VCaP (cell line): Measurements from ENCODE around the gene LY6G6F.
"Not testable (repeated sequence)": the region's sequence is repeated elsewhere in the genome, so short reads cannot be mapped to it uniquely, and the experiment has no call there.

Experiments
- H3K27ac ChIP-seq: fragments of 450-650 bp; 2 replicates; pipeline ENCODE4 v1.5.1; 2017
- TF ChIP-seq, protein P1 (sequence below): fragments of 450-650 bp; conservative IDR thresholded peaks from 2 replicates; pipeline ENCODE4 v1.5.1; 2017; ENCODE audit warnings: mild to moderate bottlenecking, moderate library complexity

Gene LY6G6F

DNA sequence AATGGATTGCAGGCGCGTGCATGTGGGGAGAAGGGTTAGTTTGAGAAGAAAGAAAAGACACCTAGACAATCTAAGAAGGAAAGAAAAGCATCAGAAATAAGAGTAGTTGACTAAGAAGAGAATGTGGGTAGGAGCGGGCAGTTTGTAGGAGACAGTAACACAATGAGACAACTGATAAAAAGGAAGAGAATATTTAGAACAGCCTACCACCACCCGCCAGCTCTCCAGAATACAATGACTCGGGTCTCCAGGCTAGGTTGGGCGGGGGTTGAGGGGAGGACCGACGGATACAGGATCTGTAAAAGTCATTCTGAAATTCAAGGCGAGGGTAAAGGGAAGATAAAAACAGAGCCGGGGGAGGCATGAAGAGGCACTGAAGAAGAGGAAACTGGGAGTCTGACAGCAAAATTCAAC is 4.3 kb upstream of the LY6G6F start:
- TF ChIP-seq, protein P1, sequence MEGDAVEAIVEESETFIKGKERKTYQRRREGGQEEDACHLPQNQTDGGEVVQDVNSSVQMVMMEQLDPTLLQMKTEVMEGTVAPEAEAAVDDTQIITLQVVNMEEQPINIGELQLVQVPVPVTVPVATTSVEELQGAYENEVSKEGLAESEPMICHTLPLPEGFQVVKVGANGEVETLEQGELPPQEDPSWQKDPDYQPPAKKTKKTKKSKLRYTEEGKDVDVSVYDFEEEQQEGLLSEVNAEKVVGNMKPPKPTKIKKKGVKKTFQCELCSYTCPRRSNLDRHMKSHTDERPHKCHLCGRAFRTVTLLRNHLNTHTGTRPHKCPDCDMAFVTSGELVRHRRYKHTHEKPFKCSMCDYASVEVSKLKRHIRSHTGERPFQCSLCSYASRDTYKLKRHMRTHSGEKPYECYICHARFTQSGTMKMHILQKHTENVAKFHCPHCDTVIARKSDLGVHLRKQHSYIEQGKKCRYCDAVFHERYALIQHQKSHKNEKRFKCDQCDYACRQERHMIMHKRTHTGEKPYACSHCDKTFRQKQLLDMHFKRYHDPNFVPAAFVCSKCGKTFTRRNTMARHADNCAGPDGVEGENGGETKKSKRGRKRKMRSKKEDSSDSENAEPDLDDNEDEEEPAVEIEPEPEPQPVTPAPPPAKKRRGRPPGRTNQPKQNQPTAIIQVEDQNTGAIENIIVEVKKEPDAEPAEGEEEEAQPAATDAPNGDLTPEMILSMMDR: no peak
- peak overlapping the region; percentile 85 for H3K27ac ChIP-seq

DNA sequence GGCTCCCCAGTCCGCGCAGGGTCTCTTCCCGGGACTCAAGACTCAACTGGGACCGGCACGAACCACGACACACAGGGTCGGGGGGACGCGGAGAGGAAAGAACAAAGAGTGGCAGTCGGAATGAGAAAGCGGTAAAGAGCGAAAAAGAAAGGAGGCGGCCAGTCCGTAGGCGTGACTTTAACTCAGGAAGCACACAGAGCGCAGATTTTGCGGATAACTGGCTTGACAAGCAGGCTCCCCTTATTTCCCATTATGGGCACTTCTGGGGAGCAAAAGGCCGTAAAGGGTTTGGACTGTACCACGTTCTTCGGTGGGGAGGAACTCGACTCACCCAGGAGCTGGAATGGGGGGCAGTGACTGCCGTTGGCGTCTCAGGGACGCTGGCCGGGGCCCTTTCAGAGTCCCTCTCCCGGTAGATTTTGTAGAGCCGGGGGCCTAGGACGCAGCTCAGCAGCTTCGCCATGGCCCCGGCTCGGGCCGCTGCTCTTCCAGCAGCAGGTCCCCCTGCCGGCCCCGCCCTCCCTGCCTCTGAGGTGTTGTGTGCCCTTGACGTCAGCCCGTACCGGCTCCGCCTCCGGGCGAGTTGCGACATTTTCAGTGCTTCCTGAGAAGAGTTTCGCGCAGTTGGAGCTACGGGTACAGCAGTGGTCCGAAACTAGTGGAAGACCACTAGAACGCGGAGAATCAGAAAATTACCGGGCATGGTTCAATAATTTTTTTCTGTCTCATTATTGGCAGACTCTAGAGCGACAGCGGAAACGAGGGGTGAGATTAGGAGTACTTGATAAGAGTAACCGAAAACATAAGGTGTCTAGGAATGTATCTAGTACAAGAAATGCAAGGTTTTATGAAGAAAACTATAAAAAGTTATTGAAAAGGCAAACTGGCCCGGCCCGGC is 3.6 kb upstream of the LY6G6F start, which contains the start of gene ABHD16A:
TSS of gene ABHD16A (minus strand) at position 506 of the 898 bp plus-strand sequence. CDS start at position 463, 43 bp downstream.
- TF ChIP-seq, protein P1: no peak
- H3K27ac ChIP-seq: peak within 1 kb of the TSS; percentile 85

DNA sequence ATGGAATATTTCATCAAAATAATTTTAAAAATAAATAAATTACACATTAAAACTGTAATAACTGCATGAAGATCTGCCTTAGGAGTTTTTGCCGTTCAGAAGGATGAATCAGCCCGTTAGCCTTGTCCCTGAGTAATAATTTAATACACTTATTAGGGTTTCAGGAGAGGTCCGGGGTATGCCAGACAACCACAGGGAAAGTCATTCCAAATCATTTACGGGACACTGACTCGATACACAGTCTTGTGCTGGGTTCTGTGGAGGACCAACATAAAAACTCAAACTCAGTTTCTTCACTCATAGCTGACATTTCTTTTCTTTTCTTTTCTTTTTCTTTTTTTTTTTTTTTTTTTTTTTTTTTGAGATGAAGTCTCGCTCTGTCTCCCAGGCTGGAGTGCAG is 735 bp upstream of the LY6G6F start:
- TF ChIP-seq, protein P1: no peak
- H3K27ac ChIP-seq: no peak overlapping the region

DNA sequence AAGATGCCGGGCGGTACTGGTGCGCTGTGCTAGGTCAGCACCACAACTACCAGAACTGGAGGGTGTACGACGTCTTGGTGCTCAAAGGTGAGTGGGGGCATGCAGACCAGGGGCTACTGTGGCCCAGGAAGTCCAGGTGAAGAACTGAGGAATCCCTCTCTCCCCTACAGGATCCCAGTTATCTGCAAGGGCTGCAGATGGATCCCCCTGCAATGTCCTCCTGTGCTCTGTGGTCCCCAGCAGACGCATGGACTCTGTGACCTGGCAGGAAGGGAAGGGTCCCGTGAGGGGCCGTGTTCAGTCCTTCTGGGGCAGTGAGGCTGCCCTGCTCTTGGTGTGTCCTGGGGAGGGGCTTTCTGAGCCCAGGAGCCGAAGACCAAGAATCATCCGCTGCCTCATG is 1.0 kb downstream of the LY6G6F start:
- no peak overlapping the region for H3K27ac ChIP-seq
- TF ChIP-seq, protein P1: no peak

DNA sequence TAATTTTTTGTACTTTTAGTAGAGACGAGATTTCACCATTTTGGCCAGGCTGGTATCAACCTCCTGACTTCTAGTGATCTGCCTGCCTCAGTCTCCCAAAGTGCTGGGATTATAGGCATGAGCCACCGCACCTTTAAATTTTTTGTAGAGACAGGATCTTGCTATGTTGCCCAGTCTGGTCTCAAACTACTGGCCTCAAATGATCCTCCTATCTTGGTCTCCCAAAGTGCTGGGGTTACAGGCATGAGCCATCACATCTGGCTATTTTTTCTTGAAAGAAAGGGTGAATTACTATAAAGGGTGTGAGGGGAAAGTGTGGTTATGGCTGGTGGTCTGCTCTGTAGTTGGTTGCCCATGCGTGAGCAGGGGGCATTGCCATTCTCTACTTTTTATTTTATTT is 1.6 kb downstream of the LY6G6F start:
- TF ChIP-seq, protein P1: no peak

DNA sequence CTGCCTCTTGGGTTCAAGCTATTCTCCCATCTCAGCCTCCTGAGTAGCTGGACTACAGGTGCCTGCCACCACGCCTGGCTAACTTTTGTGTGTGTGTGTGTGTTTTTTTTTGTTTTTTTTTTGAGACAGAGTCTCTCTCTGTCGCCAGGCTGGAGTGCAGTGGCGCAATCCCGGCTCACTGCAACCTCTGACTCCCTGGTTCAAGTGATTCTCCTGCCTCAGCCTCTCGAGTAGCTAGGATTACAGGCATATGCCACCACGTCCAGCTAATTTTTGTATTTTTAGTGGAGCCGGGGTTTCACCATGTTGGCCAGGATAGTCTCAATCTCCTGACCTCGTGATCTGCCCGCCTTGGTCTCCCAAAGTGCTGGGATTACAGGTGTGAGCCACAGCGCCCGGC is 2.5 kb downstream of the LY6G6F start:
- not testable (repeated sequence) for H3K27ac ChIP-seq

More for the DNA sequence above, 1.6 kb downstream of the LY6G6F start:
- no peak overlapping the region for H3K27ac ChIP-seq

DNA sequence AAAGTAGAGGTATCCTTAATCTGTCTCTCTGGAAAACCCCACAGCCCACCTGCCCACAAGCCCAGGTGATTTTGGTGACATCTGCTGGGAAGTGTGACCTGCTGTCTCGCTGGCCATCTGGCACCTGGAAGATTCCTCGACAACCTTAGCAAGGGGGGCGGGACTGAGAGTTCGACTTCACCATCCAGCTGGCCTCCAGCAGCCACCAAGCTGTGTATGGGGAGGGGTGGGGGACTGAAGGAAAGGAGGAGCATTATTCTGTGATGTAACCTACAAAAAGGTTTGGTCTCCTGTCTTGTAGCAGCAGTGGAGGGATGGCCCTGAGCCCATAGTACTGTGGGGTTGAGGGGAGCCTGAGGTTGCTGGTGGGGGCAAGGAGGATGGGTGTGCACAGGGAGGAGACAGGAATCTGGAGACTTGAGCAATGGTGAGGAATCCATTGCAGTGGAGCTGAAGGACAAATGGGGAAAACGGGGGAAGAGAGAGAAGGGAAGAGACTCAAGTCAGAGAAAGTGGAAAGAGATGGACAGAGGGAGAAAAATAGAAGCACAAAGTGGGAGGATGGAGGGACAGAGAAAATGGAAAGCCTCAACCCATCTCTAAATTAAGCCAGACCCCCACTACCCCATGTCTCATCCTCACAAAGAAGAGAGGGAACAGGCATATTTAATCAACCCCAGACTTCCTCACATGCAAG is 4.0 kb downstream of the LY6G6F start:
- H3K27ac ChIP-seq: no peak overlapping the region
- TF ChIP-seq, protein P1: no peak

DNA sequence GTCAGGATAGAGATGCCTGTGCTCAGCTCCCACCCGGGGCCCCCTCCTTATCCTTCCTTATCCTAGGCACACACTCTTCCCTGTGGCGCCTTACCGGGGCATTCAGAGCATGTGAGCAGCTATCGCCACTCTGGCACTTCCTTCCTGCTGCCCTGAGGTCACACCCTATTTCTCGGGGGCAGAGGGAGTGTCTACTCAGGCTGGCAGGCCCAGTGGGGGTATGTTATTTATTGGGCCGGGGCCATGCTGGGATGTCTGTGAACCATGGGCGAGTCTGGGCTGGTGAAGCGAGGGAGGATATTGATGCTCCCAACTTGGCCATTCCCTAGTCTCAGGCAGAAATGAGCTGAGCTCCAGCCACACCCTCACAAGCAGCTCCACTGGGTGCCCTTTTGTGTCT is 4.6 kb downstream of the LY6G6F start:
- TF ChIP-seq, protein P1: no peak
- no peak overlapping the region for H3K27ac ChIP-seq
